Activated T-cell treated with anti-CD3 and anti-CD28 coated beads, Interleukin-2, amount 50 U/mL, for 1 hour (primary cell): ENCODE measurements around the gene TIGIT.

Source experiments
- DNase-seq: peaks from one replicate; pipeline ENCODE4 v3.0.0-alpha.2; 2020

Gene TIGIT

GRCh38 chr3:114313426-114313825 lies 19.6 kb downstream of the TIGIT start:
- no peak for DNase-seq

GRCh38 chr3:114314282-114314681 lies 20.5 kb downstream of the TIGIT start:
- DNase-seq, result no peak

- DNase-seq, result no peak
Measured at GRCh38 chr3:114318295-114318694, 24.5 kb downstream of the TIGIT start.

- no peak for DNase-seq
Measured at GRCh38 chr3:114319453-114319852, 25.6 kb downstream of the TIGIT start.

- DNase-seq, result no peak
Measured at GRCh38 chr3:114320246-114320645, 26.4 kb downstream of the TIGIT start.

GRCh38 chr3:114323546-114324254 lies 29.9 kb downstream of the TIGIT start:
- DNase-seq, result no peak

- DNase-seq, result no peak
Measured at GRCh38 chr3:114327665-114328064, 33.8 kb downstream of the TIGIT start.

- DNase-seq, result no peak
Measured at GRCh38 chr3:114328345-114328744, 34.5 kb downstream of the TIGIT start.

GRCh38 chr3:114329823-114330222 lies 36.0 kb downstream of the TIGIT start:
- DNase-seq, result no peak

GRCh38 chr3:114331007-114331406 lies 37.2 kb downstream of the TIGIT start:
- DNase-seq, result no peak

- no peak for DNase-seq
Measured at GRCh38 chr3:114331710-114332109, 37.9 kb downstream of the TIGIT start.

GRCh38 chr3:114332342-114333179 lies 38.7 kb downstream of the TIGIT start:
- DNase-seq, result no peak

- DNase-seq, result no peak
Measured at GRCh38 chr3:114333180-114333922, 39.5 kb downstream of the TIGIT start.

- DNase-seq, result no peak
Measured at GRCh38 chr3:114333923-114334240, 40.1 kb downstream of the TIGIT start.

GRCh38 chr3:114336122-114336697 lies 42.4 kb downstream of the TIGIT start:
- no peak for DNase-seq

GRCh38 chr3:114336857-114337256 lies 43.0 kb downstream of the TIGIT start:
- DNase-seq, result no peak

GRCh38 chr3:114338651-114339357 lies 45.0 kb downstream of the TIGIT start:
- DNase-seq, result no peak

- DNase-seq, result no peak
Measured at GRCh38 chr3:114344492-114344891, 50.7 kb downstream of the TIGIT start.

- DNase-seq, result no peak
Measured at GRCh38 chr3:114350271-114350670, 56.4 kb downstream of the TIGIT start.

- DNase-seq, result no peak
Measured at GRCh38 chr3:114350690-114351089, 56.9 kb downstream of the TIGIT start.

- DNase-seq, result no peak
Measured at GRCh38 chr3:114351123-114351821, 57.4 kb downstream of the TIGIT start.

GRCh38 chr3:114351822-114352145 lies 58.0 kb downstream of the TIGIT start:
- no peak for DNase-seq
